ENCODE results near the gene SLIT1.

The SLIT1 gene

DNA sequence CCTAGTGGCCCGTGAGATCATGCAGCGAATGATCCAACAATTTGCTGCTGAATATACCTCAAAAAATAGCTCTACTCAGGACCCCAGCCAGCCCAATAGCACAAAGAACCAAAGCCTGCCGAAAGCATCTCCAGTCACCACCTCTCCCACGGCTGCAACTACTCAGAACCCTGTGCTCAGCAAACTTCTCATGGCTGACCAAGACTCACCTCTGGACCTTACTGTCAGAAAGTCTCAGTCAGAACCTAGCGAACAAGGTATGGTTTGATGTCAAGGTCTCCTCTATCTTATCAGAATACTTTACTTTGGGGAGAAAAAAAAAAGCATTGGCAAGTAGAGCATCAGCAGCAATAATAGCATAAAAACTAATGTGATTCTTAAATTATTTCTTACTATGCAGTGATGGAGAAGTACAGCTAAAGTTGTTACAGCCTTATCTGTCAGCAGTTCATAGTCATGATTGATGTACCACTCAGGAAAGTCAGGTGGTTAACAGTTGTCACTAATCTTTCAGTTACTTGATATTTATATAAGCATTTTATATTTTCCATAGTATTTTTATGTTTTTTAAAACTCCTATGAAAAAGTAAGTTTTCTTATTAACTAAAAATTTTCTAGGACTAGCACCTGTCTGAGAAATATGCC is 236.6 kb downstream of the SLIT1 start:
- DNase-seq, result no peak

Data from NCI-H146 (cell line).